OCI-LY7 (cell line): ENCODE data around the gene AIP. TPM values are rescaled to one million over a fixed set of nuclear protein-coding genes. Genes with fewer than 3 reads are reported as not detected.
A peak's percentile ranks its signal among the peaks of the same experiment; 100 is the strongest.

Experiments
- BruUV-seq: library from RNA; stranded (reverse); fragments of 400-500 nt; replicated peaks from 2 replicates; lab custom pipeline; 2021; lab: Mats Ljungman, UMichigan
- CTCF ChIA-PET: fragments of 300-600 bp; sonication (Branson Sonifier 250); formaldehyde crosslinking; loops from one replicate; lab custom pipeline; 2022; ENCODE audit warnings: antibody characterized with exemption; ENCODE audit not compliant: unreplicated experiment; lab: Charles Lee
- POLR2A ChIA-PET: fragments of 300-600 bp; sonication (Branson Sonifier 250); formaldehyde crosslinking; loops from one replicate; lab custom pipeline; 2022; ENCODE audit warnings: antibody characterized with exemption; lab: Charles Lee
- DNase-seq: peaks from one replicate; pipeline ENCODE4 v3.0.0-alpha.2; 2015; ENCODE audit warnings: low spot score
- H2AFZ ChIP-seq: fragments of 200-600 bp; sonication (generic), shearing (Covaris generic); 2 replicates; pipeline ENCODE4 v1.6.1; 2014; ENCODE audit warnings: mild to moderate bottlenecking, antibody characterized with exemption, low read length, moderate library complexity
- H3K27ac ChIP-seq: fragments of 200-600 bp; sonication (generic); 2 replicates; pipeline ENCODE4 v1.5.1; 2014; ENCODE audit warnings: mixed run types, low read depth, mild to moderate bottlenecking, moderate library complexity, low read length, inconsistent platforms; ENCODE audit not compliant: poor library complexity, severe bottlenecking
- H3K36me3 ChIP-seq: fragments of 200-600 bp; sonication (generic); 2 replicates; pipeline ENCODE4 v1.6.1; 2014; ENCODE audit warnings: mild to moderate bottlenecking, antibody characterized with exemption, low read length, moderate library complexity, mixed read lengths; ENCODE audit not compliant: insufficient read depth
- H3K4me1 ChIP-seq: fragments of 200-600 bp; sonication (generic); 2 replicates; pipeline ENCODE4 v1.5.1; 2014; ENCODE audit warnings: mild to moderate bottlenecking, low read length; ENCODE audit not compliant: insufficient read depth, poor library complexity, severe bottlenecking
- H3K4me2 ChIP-seq: fragments of 200-600 bp; sonication (generic); 2 replicates; pipeline ENCODE4 v1.6.1; 2014; ENCODE audit warnings: mild to moderate bottlenecking, low read length
- H3K4me3 ChIP-seq: fragments of 200-600 bp; sonication (generic); 2 replicates; pipeline ENCODE4 v1.5.1; 2014; ENCODE audit warnings: mild to moderate bottlenecking, low read depth, low read length; ENCODE audit not compliant: poor library complexity, severe bottlenecking
- H3K79me2 ChIP-seq: fragments of 200-600 bp; sonication (generic); 2 replicates; pipeline ENCODE4 v1.6.1; 2016; ENCODE audit warnings: low read depth, mild to moderate bottlenecking, low read length, moderate library complexity, mixed read lengths; ENCODE audit not compliant: insufficient read depth
- H3K9me2 ChIP-seq: fragments of 200-600 bp; sonication (generic); 2 replicates; pipeline ENCODE4 v1.6.1; 2016; ENCODE audit warnings: mild to moderate bottlenecking, low read length, mixed read lengths; ENCODE audit not compliant: insufficient read depth
- H3K9me3 ChIP-seq: fragments of 200-600 bp; sonication (generic); 2 replicates; pipeline ENCODE4 v1.6.1; 2014; ENCODE audit warnings: mild to moderate bottlenecking, mixed run types, low read length, mixed read lengths
- H4K20me1 ChIP-seq: fragments of 200-600 bp; sonication (generic); 2 replicates; pipeline ENCODE4 v1.6.1; 2014; ENCODE audit warnings: mild to moderate bottlenecking, antibody characterized with exemption, low read length, moderate library complexity, mixed read lengths; ENCODE audit not compliant: insufficient read depth
- CTCF ChIP-seq: fragments of 200-600 bp; sonication (generic); conservative IDR thresholded peaks from 2 replicates; pipeline ENCODE4 v1.5.1; 2014; ENCODE audit warnings: mild to moderate bottlenecking, antibody characterized with exemption, low read length, moderate library complexity, mixed read lengths
- EZH2phosphoT487 ChIP-seq: fragments of 200-600 bp; sonication (generic); IDR thresholded peaks from 2 replicates; pipeline ENCODE4 v1.6.1; 2018; ENCODE audit warnings: low read depth, borderline replicate concordance, mild to moderate bottlenecking, mixed run types, antibody characterized with exemption, low read length, moderate library complexity, mixed read lengths
- intact Hi-C: fragments of 100-400 bp; cut with micrococcal nuclease; formaldehyde crosslinking; loops from one replicate; pipeline ENCODE4 v1.10.0; 2022; ENCODE audit not compliant: unreplicated experiment
- total RNA-seq, 2 experiments: library from RNA; depleted of rRNA in 1 of 2; stranded (reverse); fragments of >200 nt in 1 of 2; shearing (Covaris generic) in 1 of 2; gene quantifications; 2 replicates each; pipeline ENCODE4 v1.2.3, GENCODE V29; 2014 to 2022

The AIP gene
- total RNA-seq, 2 experiments from 2014 or later: 112 to 125 TPM

DNA sequence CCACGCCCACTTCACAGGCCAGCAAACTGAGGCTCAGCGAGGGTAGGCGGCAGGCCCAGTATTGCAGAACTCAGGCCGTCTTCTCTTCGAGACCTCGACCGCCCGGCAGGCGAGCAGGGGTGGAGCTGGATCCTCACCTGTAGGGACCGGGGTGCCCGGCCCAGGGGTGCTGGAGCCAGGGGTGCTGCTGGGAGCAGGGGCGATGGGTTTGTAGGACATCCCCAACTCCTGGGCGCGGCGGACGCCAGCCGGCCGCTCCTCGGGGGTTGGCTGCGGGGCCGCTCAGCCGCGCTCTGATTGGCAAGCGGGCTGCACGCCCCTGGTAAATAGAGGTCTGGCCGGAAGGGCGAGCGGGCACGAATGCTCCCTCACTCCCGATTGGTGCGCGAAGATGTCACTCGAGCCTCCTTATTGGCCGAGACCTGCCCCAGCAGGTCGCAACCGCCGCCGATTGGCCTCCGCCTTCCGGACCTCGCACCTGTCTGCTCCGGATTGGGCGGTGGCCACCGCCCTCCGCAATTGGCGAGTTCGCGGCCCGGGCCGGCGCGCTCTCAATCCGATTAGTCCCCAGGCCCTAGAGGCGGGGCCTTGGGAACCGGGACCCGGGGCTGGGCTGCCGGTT is 25.1 kb downstream of the AIP start, which contains the start of gene CDK2AP2:
CDK2AP2 (minus strand) TSS at position 299 of the 622 bp plus-strand sequence; CDS start at position 219, 80 bp downstream.
- Histone ChIP-seq H3K36me3 (peaks cover 9% of the 10 kb centered on the region; the same call in 1 of the 2 replicates), H3K9me2 (no peaks in the 10 kb centered on the region), H3K27ac (peak within 1 kb of the TSS; percentile 70), H3K79me2 (peaks cover 19% of the 10 kb centered on the region), H4K20me1 (0 out of 2 replicates have a peak, but pooled peaks cover 9% of the 10 kb centered on the region), H3K4me1 (peaks cover 38% of the 10 kb centered on the region), H3K9me3 (no peaks in the 10 kb centered on the region), H3K4me2 (peak within 1 kb of the TSS; percentile 97), H3K4me3 (peak within 1 kb of the TSS; percentile 88), H2AFZ (peak within 1 kb of the TSS; percentile 85)
- TF ChIP-seq CTCF (no peak), EZH2phosphoT487 (no peak)
- ChIA-PET CTCF (no interaction called here), POLR2A (interaction anchor here (0.6 kb wide), 1 partner anchor 297 kb away, joined by 3 read pairs; no protein-coding TSS in a partner anchor)
- no TSS peak for BruUV-seq
- DNase-seq: peak; percentile 100
- intact Hi-C loops: loop anchor here (2.0 to 5.0 kb wide), 6 partner anchors 23 to 241 kb away; partner anchors contain the start of genes GRK2 and POLD4

DNA sequence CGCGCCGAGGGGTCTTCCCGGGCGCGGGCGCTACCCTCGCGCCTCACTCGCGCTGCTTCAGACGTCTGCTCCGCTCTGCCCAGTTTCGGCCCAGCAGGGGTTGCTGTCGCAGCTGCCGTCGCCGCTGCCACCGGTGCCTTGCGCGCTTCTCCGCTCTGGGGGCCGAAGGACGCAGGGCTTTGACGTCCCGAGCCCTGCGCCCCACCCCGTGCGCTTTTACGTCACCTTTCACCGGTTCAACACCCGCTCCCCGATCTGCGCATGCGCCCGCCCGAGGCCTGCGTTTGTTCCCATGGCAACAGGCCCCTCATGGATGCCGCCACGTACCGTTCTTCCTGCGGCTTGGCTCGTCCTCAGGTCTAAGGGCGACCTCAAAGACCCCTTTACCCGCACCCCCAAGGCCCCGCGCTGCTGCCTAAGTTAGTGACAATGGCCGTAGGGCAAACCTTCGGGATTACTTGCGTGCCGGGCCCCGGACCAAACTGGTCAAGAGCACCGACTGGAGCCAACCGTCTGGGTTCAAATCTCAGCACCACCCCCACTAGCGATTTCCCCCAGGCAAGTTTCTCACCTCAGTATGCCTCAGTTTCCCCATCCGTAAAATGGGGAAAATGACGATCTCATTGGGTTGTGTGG is 25.8 kb downstream of the AIP start:
- Histone ChIP-seq H4K20me1 (0 out of 2 replicates have a peak, but pooled peaks cover 9% of the 10 kb centered on the region), H3K4me3 (peak overlapping the region; percentile 88), H3K36me3 (peaks cover 9% of the 10 kb centered on the region; the same call in 1 of the 2 replicates), H3K79me2 (peaks cover 19% of the 10 kb centered on the region), H3K4me1 (peaks cover 35% of the 10 kb centered on the region), H3K9me3 (no peaks in the 10 kb centered on the region), H2AFZ (peak overlapping the region; percentile 85), H3K9me2 (no peaks in the 10 kb centered on the region), H3K4me2 (peak overlapping the region; percentile 84), H3K27ac (peak overlapping the region; percentile 70)
- peak; percentile 99 for DNase-seq
- TF ChIP-seq CTCF: no peak
- TF ChIP-seq EZH2phosphoT487: no peak
- CTCF ChIA-PET: no interaction called here
- intact Hi-C loops: loop anchor here (5.0 kb wide), 4 partner anchors 86 to 241 kb away; partner anchors contain the start of genes GRK2 and POLD4
- POLR2A ChIA-PET: interaction anchor here (0.6 kb wide), 1 partner anchor 296 kb away, joined by 3 read pairs; no protein-coding TSS in a partner anchor
- no TSS peak for BruUV-seq
